Epithelial cell of esophagus (primary cell): ENCODE results near the gene MCM5.
"Not testable (repeated sequence)": the region's sequence is repeated elsewhere in the genome, so short reads cannot be mapped to it uniquely, and the experiment has no call there.

Experiments
- DNase-seq: peaks from one replicate; pipeline ENCODE4 v3.0.0; 2010; ENCODE audit warnings: low read depth
- H3K4me3 ChIP-seq: 2 replicates; pipeline ENCODE4 v1.5.1; 2011; ENCODE audit warnings: mild to moderate bottlenecking, low read length, control low read depth
- CTCF ChIP-seq: IDR thresholded peaks from 2 replicates; pipeline ENCODE4 v1.5.1; 2011; ENCODE audit warnings: low read depth, mild to moderate bottlenecking, low read length, control low read depth, inconsistent platforms; ENCODE audit not compliant: insufficient read depth; ENCODE audit errors: missing control alignments

MCM5 gene

GRCh38 chr22:35431483-35432227 is 31.7 kb downstream of the MCM5 start:
- TF ChIP-seq CTCF, result no peak
- DNase-seq, result no peak
- H3K4me3 ChIP-seq, result no peak overlapping the region

- TF ChIP-seq CTCF, result no peak
- no peak overlapping the region for H3K4me3 ChIP-seq
- DNase-seq, result no peak
These were observed 32.4 kb downstream of the MCM5 start for GRCh38 chr22:35432228-35432905.

- DNase-seq, result no peak
- H3K4me3 ChIP-seq, result no peak overlapping the region
- TF ChIP-seq CTCF, result no peak
These were observed 34.2 kb downstream of the MCM5 start for GRCh38 chr22:35434061-35434710.

- H3K4me3 ChIP-seq, result no peak overlapping the region
- no peak for TF ChIP-seq CTCF
- no peak for DNase-seq
These were observed 35.3 kb downstream of the MCM5 start for GRCh38 chr22:35435201-35435740.

- TF ChIP-seq CTCF, result no peak
- no peak for DNase-seq
- H3K4me3 ChIP-seq, result no peak overlapping the region
These were observed 36.5 kb downstream of the MCM5 start for GRCh38 chr22:35436421-35436820.

GRCh38 chr22:35437049-35437448 is 37.1 kb downstream of the MCM5 start:
- no peak for TF ChIP-seq CTCF
- H3K4me3 ChIP-seq, result no peak overlapping the region
- no peak for DNase-seq

- DNase-seq, H3K4me3 ChIP-seq: not testable (repeated sequence)
These were observed 38.9 kb downstream of the MCM5 start for GRCh38 chr22:35438673-35439364.
